ENCODE results near the gene UFD1. TPM values are rescaled to one million over a fixed set of nuclear protein-coding genes. Genes with fewer than 3 reads are reported as not detected.

Gene UFD1
- total RNA-seq, 1 donor from 2014 or later: 47.7 TPM

DNA sequence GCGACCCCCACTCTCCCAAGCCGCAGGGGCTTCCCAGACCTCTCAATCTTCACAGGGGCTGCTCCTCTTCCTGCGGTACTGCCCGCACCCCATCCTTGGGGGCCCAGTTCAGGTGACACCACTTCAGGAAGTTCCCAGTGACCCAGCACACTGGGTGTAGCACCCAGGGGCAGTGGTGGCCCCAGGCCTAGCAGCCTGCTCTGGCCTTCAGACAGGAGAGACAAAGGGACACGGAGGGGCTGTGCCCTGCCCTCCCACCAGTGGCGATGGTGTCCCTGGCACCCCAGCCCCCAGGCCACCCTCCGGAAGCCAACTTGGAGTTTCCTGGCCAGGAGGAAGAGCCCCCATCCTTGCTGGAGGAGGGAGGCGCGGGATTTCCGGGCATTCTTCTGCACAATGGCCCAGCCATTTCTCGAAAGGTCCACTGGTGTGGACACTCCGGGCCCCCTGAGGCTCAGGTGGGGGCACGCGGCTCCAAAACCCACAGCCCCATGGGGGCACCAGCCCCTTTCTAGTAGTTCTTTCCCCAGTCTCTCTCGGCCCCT, 46.2 kb upstream of the UFD1 start:
- H3K4me3 ChIP-seq (ENCODE audit: low read depth, low read length): no peak overlapping the region
- TF ChIP-seq, protein P1, sequence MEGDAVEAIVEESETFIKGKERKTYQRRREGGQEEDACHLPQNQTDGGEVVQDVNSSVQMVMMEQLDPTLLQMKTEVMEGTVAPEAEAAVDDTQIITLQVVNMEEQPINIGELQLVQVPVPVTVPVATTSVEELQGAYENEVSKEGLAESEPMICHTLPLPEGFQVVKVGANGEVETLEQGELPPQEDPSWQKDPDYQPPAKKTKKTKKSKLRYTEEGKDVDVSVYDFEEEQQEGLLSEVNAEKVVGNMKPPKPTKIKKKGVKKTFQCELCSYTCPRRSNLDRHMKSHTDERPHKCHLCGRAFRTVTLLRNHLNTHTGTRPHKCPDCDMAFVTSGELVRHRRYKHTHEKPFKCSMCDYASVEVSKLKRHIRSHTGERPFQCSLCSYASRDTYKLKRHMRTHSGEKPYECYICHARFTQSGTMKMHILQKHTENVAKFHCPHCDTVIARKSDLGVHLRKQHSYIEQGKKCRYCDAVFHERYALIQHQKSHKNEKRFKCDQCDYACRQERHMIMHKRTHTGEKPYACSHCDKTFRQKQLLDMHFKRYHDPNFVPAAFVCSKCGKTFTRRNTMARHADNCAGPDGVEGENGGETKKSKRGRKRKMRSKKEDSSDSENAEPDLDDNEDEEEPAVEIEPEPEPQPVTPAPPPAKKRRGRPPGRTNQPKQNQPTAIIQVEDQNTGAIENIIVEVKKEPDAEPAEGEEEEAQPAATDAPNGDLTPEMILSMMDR (conservative IDR thresholded peaks at IDR 0.05; ENCODE audit: low read depth, low read length): no peak
- DNase-seq (ENCODE audit: low read depth): no peak

DNA sequence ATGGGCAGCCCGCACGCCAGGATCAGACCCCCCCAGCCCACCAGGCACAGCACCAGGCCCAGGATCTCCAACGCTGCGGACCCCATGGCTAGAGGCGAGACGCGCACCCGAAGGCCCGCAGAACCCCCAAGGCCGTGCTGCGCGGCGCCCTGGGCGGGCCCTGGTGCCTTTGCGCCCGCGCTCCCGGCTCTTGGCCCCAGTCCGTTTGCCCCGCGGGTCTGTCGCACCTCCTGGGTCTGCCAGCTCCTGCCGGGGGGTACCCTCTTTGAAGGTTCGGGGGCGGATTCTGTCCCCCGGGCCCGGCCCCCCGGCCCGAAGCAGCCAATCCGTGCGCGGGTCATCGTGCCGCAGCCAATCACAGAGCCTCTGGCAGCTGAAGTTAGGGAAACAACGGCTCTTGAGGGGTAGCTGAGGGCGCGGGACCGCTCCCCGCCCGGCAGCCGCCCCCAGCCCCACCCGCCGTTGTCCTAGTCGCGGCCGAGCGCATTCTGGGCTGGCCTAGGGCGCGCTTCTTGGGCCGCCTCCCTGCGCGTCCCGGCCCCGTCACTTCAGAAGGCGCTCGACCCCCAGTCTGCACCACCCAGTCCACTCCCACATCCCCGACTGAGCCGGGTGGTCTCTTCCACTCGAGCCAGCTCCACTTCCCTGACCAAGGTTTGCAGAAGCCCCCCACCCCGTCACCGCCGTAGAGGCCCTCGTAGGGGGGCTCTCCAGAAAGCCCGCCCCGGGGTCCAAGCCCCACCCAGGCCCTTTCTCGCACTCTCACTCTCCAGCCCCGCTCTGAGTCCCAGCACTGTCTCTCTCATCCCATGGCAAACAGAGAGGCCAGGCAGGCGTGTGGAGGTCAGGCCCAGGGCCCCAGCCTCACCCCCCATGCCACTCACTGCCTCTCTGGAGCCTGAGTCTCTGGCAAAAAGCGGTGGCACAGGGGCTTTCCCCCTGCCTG, 45.5 kb upstream of the UFD1 start, which contains the start of gene CLDN5:
Gene CLDN5, minus strand, starts transcription at position 241 of the 946 bp plus-strand sequence. Its CDS starts 155 bp downstream, at position 86.
- TF ChIP-seq, protein P1 (conservative IDR thresholded peaks at IDR 0.05; ENCODE audit: low read depth, low read length): no peak
- no peak for DNase-seq (ENCODE audit: low read depth)
- H3K4me3 ChIP-seq (ENCODE audit: low read depth, low read length): no peak within 1 kb of the TSS

DNA sequence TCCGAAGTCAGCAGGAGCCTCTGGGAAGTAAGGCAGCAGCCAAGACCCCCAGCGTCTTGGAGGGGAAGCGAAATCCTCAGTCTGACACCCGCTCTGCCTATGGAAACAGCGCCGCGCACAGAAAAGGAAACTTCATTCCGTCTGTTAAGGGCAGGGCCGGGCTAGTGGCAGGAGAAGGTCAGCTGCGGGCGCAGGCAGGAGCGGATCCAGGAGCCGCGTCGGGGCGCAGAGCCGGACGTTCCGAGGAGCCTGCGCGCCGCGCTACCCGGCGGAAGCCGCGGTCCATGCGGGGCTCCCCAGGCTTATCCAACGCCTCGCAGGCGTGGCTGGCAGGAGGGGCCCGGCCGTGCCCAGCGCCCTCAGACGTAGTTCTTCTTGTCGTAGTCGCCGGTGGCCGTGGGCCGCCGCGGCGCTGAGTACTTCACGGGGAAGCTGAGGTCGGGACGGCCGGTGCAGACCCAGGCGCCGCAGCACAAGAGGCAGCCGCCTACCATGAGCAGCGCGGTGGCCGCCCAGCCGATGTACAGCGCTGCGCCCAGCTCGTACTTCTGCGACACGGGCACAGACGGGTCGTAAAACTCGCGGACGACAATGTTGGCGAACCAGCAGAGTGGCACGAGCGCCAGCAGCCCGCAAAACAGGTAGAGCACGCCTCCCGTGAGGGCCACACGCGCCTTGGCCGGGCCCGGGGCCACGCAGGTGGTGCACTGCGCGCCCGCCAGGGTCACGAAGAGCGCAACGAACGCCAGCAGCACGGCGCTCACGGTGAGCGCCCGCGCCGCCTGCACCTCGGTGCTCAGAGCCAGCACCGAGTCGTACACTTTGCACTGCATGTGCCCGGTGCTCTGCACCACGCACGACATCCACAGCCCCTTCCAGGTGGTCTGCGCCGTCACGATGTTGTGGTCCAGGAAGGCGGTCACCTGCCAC, 44.5 kb upstream of the UFD1 start:
- no peak overlapping the region for H3K4me3 ChIP-seq (ENCODE audit: low read depth, low read length)
- no peak for DNase-seq (ENCODE audit: low read depth)
- TF ChIP-seq, protein P1 (conservative IDR thresholded peaks at IDR 0.05; ENCODE audit: low read depth, low read length): no peak

DNA sequence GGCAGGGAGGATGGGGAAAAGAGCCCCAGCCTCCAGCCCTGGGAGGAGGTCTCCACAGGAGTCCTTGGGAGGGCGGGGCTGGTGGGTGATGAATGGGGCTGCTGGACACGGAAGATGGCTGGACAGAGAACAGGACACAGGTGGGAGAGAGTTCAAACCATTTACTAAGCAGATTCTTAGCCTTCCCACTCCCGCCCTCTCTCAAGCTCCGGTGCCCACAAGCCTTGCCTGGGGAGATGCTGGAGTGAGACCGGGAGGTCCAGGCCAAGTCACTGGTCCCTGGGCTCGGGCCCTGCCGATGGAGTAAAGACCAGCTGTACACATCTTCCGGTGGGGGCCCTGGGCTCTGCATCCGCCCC, 43.9 kb upstream of the UFD1 start:
- TF ChIP-seq, protein P1 (conservative IDR thresholded peaks at IDR 0.05; ENCODE audit: low read depth, low read length): no peak
- no peak for DNase-seq (ENCODE audit: low read depth)
- H3K4me3 ChIP-seq (ENCODE audit: low read depth, low read length): no peak overlapping the region

DNA sequence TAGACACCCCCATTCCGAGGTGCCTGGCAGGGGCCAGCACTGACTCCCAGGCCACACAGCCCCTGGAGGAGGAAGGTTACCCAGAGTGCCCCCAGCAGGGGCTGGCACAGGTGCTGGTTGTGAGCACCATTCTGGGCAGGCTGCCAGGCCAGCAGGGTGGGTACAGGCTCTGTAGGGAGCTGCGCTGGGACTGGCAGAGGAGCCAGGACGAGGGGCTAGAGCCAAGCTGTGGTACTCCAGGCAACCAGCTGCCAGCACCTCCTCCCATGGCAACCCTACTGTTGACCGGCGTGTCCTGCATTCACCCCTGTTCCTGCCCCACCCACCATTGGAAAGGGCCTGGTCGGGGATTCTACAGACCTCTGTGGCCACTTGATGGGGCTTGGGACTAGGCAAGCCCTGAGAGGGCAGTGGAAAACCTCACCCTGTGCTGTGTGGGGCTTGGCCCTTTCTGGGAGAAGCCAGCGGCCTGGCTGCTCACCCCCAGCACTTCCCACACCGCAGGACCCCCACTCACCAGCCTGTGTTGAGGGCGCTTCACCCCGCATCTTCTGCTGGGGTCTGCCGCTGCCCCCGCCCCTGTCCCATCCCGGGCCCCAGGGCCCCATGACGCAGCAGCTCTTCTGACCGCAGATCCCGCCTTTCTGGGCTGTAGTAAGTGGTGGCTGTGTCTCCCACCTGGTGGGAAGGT, 43.3 kb upstream of the UFD1 start:
- TF ChIP-seq, protein P1 (conservative IDR thresholded peaks at IDR 0.05; ENCODE audit: low read depth, low read length): no peak
- no peak for DNase-seq (ENCODE audit: low read depth)
- H3K4me3 ChIP-seq (ENCODE audit: low read depth, low read length): no peak overlapping the region

All from epithelial cell of proximal tubule (primary cell).